ENCODE results near the gene ANKS4B. TPM values are rescaled to one million over a fixed set of nuclear protein-coding genes. Genes with fewer than 3 reads are reported as not detected.

Gene ANKS4B
- total and polyA plus RNA-seq, 9 donors = under 0.01 to 0.05 (median 0.04) TPM; not detected in 6

- 63 to 74% (median 67%) methylated on average over 4 of the region's 4 CpGs for WGBS, 3 donors
- no peak overlapping the region for H3K4me3 ChIP-seq
Observed at GRCh38 chr16:21186326-21186691, 47.2 kb upstream of the ANKS4B start.

GRCh38 chr16:21189311-21189710, 44.2 kb upstream of the ANKS4B start:
- Histone ChIP-seq H3K9me3 (no peaks in the 10 kb centered on the region), H3K4me3 (no peak overlapping the region), H3K36me3 (no peaks in the 10 kb centered on the region), H3K27ac (no peak overlapping the region), H3K27me3 (no peaks in the 10 kb centered on the region), H3K4me1 (ENCODE audit: insufficient read depth) (peaks cover 2% of the 10 kb centered on the region)
- intact Hi-C loops (cut with DNase I) = no loop called here
- 73 to 82% (median 80%) methylated on average over 5 of the region's 5 CpGs for WGBS, 3 donors
- no peak for DNase-seq
- TF ChIP-seq EP300 (IDR thresholded peaks at IDR 0.05) (no peak), CTCF (IDR thresholded peaks at IDR 0.05) (no peak), POLR2A (IDR thresholded peaks at IDR 0.05) (no peak)

More at GRCh38 chr16:21186326-21186691, 47.2 kb upstream of the ANKS4B start:
- TF ChIP-seq POLR2A (IDR thresholded peaks at IDR 0.05) = no peak
- no peak for TF ChIP-seq CTCF (IDR thresholded peaks at IDR 0.05)
- TF ChIP-seq EP300 (IDR thresholded peaks at IDR 0.05) = no peak
- no peak for DNase-seq
- Histone ChIP-seq H3K27ac (no peak overlapping the region), H3K36me3 (no peaks in the 10 kb centered on the region), H3K9me3 (no peaks in the 10 kb centered on the region), H3K4me1 (ENCODE audit: insufficient read depth) (peaks cover 2% of the 10 kb centered on the region), H3K27me3 (no peaks in the 10 kb centered on the region)
- intact Hi-C loops (cut with DNase I) = loop anchor here in 1 of 4 donors (2.0 kb wide), 1 partner anchor 114 kb away; no protein-coding TSS in a partner anchor

GRCh38 chr16:21190013-21190412, 43.5 kb upstream of the ANKS4B start:
- Histone ChIP-seq H3K36me3 (no peaks in the 10 kb centered on the region), H3K9me3 (no peaks in the 10 kb centered on the region), H3K27me3 (no peaks in the 10 kb centered on the region), H3K27ac (no peak overlapping the region), H3K4me3 (no peak overlapping the region), H3K4me1 (ENCODE audit: insufficient read depth) (peaks cover 2% of the 10 kb centered on the region)
- intact Hi-C loops (cut with DNase I) = no loop called here
- no peak for DNase-seq
- WGBS, 3 donors = 94 to 99% (median 94%) methylated on average over 4 of the region's 4 CpGs
- TF ChIP-seq EP300 (IDR thresholded peaks at IDR 0.05) = no peak
- no peak for TF ChIP-seq POLR2A (IDR thresholded peaks at IDR 0.05)
- no peak for TF ChIP-seq CTCF (IDR thresholded peaks at IDR 0.05)

GRCh38 chr16:21190599-21190998, 42.9 kb upstream of the ANKS4B start:
- H3K36me3 ChIP-seq = no peaks in the 10 kb centered on the region
- intact Hi-C loops (cut with DNase I) = no loop called here
- no peak for TF ChIP-seq CTCF (IDR thresholded peaks at IDR 0.05)
- no peak overlapping the region for H3K4me3 ChIP-seq
- H3K27me3 ChIP-seq = no peaks in the 10 kb centered on the region
- H3K27ac ChIP-seq = no peak overlapping the region
- no peak for DNase-seq
- peaks cover 2% of the 10 kb centered on the region for H3K4me1 ChIP-seq (ENCODE audit: insufficient read depth)
- H3K9me3 ChIP-seq = no peaks in the 10 kb centered on the region

DNA sequence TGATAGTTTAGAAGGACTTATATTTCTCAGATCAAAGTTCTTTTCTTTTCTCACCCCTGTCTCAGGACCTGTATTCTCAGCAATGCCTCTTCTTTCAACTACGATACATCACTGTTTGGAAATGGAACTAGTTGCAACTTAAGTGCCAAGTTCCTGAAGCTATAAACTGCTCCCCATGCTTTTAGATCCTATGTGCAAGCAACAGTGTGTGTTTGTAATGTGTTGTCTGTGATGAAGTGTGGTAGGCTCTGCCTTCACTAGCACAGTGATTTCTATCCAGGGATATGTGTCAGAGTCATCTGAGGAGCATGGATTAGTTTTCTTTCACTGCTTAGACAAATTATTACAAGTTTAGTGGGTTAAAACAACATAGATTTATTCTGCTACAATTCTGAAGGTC, 40.5 kb upstream of the ANKS4B start:
- H3K9me3 ChIP-seq = no peaks in the 10 kb centered on the region
- no peak overlapping the region for H3K27ac ChIP-seq
- no peaks in the 10 kb centered on the region for H3K27me3 ChIP-seq
- WGBS, 3 donors = 42 to 64% (median 64%) methylated on average over 1 of the region's 1 CpG
- no peak overlapping the region for H3K4me3 ChIP-seq
- TF ChIP-seq POLR2A (IDR thresholded peaks at IDR 0.05) (no peak), CTCF (IDR thresholded peaks at IDR 0.05) (no peak), EP300 (IDR thresholded peaks at IDR 0.05) (no peak)
- H3K36me3 ChIP-seq = no peaks in the 10 kb centered on the region
- DNase-seq = no peak
- H3K4me1 ChIP-seq (ENCODE audit: insufficient read depth) = peaks cover 2% of the 10 kb centered on the region
- intact Hi-C loops (cut with DNase I) = no loop called here
